Hematopoietic multipotent progenitor cell treated with erythropoietin and hydrocortisone succinate and interleukin-3 and kit ligand, for 17 days (in vitro differentiated cells): ENCODE results near the gene ST3GAL3.
"Not testable (repeated sequence)": the region's sequence is repeated elsewhere in the genome, so short reads cannot be mapped to it uniquely, and the experiment has no call there.

Source experiments
- DNase-seq: peaks from one replicate; pipeline ENCODE4 v3.0.0-alpha.2; 2015; ENCODE audit warnings: low spot score

ST3GAL3 gene

DNA sequence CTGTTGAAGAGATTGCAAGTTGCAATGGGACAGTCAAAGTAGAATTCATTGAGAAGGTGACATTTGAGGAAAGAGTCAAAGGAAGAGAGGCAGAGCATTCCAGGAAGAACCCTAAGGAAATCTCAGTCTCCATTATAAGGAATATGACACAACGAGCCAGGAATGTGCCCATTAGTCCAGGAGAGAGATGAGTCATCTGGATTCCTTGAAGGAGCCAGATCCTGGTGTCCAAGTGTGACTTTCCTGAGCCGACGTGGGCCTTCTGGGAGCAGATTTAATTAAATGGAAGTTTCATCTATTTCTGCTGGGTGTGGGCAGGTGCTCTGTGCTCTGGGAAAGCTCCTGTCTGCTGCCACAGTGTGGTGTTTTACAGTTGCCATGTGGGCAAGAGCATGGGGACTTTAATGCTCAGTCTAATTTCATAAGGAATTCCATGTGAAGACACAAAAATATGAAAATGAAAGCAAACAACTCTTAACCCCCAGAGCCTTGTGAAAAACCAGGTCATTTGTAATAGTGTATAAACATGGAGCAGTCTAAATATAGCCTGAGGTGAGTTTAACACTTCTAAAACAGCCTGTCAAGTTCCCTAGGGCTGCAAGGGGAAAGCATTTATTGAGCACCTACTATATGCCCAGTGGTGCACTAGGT lies 114.8 kb downstream of the ST3GAL3 start:
- no peak for DNase-seq

- DNase-seq = no peak
Measured at GRCh38 chr1:43824795-43825194, 117.5 kb downstream of the ST3GAL3 start.

DNA sequence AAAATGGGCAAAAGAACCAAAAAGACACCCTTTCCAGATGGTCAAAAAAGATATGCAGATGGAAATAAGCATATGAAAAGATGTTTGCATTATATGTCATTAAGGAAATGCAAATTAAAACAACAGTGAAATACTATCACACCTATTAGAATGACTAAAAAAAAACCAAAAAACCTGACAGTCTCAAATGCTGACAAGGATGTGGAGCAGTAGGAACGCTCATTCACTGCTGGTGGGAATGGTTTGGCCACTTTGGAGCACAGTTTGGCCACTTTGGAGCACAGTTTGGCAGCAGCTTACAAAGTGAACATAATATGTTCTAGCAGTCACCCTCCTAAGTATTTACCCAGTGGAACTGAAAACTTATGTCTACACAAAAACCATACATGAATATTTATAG lies 121.2 kb downstream of the ST3GAL3 start:
- DNase-seq = no peak

DNA sequence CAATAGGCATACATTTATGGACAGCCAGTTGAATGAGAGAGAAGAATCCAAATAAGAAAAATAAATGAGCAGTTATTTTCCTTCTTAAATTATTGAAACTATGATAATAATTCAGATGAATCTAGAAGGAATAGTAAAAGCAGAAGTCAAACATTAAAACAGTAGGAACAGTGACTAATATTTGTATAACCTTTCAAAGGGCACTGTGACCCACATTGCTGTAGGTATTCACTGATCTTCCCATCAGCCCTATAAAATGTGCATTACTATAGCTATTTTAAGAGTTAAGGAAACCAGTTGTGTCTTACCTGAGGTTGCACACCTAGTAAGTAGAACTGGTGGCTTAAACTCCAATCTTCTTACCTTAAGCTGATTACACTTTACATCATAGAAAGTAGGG lies 123.5 kb downstream of the ST3GAL3 start:
- no peak for DNase-seq

DNA sequence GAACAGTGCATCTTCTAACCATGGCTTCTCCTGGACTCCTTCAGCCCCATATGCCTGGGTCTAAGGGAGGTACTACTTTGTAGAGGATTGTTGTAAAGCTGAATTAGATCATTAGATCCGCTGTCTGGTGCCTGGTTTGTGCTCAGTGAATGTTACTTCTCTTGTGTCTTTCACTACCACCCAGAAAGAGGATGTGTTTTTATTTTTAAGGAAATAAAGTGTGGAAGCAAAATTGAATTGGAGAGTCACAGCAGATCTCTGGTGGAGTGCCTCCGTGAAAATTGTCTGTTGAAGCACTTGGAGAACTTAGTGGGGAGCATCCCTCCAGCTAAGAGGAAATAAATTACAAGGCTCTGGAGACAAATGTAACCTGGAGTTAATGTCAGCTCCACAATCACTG lies 124.5 kb downstream of the ST3GAL3 start:
- no peak for DNase-seq

GRCh38 chr1:43832255-43832654 lies 124.9 kb downstream of the ST3GAL3 start:
- DNase-seq = no peak

GRCh38 chr1:43832998-43833397 lies 125.7 kb downstream of the ST3GAL3 start:
- no peak for DNase-seq

DNA sequence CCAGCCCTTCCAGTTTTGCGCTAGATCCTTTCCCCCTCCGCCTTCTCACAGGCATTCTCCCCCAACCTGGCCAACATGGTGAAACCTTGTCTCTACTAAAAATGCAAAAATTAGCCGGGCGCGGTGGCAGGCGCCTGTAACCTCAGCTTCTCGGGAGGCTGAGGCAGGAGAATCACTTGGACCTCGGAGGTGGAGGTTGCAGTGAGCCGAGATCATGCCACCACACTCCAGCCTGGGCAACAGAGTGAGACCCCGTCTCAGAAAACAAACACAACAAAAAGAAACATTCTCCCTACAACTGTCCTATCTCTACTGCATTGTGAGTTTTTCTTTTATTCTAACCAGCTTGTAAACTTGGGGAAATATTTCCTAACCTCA lies 126.6 kb downstream of the ST3GAL3 start:
- not testable (repeated sequence) for DNase-seq

GRCh38 chr1:43834280-43835081 lies 127.1 kb downstream of the ST3GAL3 start:
- DNase-seq = no peak

- DNase-seq = no peak
Measured at GRCh38 chr1:43835082-43836021, 128.0 kb downstream of the ST3GAL3 start.

DNA sequence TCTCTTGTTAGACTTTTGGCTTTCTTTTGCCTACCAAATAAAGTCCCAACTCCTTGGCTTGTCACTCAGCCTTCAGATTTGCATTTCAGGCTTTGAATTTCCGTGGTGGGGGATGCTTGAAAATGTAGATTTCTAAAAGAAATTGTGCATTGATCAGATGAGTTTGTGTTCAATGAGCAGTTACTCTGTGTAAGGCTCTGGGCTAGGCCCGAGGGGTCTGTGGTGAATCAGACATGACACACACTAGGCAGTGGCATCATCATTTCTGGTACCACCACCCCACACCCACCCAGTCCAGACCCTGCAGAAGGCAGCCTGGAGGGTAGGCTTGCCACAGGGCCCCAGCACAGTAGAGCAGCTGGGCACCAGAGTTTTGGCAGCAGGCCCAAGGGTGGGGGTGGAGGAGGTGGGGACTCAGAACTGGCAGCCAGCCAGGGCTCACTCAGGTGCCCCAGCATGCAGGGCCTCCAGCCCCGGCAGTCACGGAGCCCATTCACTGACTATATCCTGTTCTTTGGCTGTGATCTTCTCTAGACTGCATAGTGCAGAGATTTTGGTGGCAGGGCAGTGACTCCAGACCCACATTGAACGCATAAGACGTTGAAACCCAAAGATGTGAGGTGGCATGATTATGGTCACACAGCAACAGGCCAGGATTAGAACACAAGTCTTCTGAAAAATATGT lies 129.1 kb downstream of the ST3GAL3 start:
- peak; percentile 46 for DNase-seq

GRCh38 chr1:43839056-43839455 lies 131.7 kb downstream of the ST3GAL3 start:
- no peak for DNase-seq

DNA sequence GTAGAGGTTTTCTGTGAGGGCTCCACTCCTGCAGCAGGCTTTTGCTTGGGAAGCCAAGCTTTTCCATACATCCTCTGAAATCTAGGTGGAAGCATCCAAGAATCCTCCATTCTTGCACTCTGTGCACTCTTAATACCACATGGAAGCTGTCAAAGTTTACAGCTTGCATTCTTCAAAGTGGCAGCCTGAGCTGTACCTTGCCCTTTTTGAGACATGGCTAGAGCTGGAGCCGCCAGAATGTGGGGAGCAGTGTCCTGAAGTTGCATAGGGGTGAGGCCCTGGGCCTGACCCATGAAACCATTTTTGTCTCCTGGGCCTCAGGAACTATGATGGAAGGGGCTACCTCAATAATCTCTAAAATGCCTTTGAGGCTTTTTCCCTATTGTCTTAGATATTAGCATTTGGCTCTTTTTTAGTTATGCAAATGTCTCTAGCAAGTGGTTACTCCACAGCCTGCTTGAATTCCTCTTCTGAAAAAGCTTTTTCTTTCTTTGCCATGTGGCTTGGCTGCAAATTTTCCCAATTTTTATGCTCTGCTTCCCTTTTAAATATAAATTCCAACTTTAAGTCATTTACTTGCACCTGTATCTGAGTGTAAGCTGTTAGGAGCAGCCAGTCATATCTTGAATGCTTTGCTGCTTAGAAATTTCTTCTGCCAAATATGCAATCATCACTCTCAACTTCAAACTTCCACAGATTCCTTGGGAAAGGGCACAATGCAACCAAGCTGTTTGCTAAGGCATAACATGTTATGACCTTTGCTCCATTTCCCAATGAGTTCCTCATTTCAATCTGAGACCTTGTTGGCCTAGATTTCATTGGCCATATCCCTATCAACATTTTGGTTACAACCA lies 134.2 kb downstream of the ST3GAL3 start:
- DNase-seq = no peak

GRCh38 chr1:43842175-43842498 lies 134.8 kb downstream of the ST3GAL3 start:
- no peak for DNase-seq

- no peak for DNase-seq
Measured at GRCh38 chr1:43843684-43844083, 136.3 kb downstream of the ST3GAL3 start.

- no peak for DNase-seq
Measured at GRCh38 chr1:43844114-43844513, 136.8 kb downstream of the ST3GAL3 start.

DNA sequence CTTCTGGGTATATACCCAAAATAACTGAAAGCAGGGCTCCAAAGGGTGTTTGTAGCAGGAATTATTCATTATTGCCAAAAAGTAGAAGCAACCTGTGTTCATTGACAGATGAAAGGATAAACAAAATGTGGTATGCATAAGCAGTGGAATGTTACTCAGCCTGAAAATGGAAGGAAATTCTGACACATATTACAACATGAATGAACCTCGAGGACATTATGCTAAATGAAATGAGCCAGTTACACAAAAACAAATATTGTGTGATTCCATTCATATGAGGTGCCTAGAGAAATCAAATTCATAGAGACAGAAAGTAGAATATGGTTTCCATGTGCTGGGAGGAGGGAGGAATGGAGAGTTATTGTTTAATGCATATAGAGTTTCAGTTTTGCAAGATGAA lies 140.0 kb downstream of the ST3GAL3 start:
- no peak for DNase-seq

DNA sequence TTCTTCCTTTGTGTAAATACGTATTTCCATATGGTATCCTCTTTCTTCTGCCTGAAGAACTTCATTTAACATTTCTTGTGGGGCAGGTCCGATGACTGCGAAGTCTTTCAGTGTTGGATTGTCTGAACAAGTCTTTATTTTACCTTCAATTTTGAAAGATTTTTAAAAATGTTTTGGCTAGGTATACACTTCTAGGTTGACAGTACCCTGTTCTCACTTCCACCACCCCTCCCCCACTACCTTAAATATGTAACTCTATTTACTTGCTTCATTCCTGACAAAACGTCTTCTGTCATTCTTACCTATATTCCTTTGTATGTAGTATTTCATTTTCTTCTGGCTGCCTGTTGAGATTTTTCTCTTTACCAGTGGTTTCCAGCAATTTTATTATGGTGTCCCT lies 140.5 kb downstream of the ST3GAL3 start:
- no peak for DNase-seq

DNA sequence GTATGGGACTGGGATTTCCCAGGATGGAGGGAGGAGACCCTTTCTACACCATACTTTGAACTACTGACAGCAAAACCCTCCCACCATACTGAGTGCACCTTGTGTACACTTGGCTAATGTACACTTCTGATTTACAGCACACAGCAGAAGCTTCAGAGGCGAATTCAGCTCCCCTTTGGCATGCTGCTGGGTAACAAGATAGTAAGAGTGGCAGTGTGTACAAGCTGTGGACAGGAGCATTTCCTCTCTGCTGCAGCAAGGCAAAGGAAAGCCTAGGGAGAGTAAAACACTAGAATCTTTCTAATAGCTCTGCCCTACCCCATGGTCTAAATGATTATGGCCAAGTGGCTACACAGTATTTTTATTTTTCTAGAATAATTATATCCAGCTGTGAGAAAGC lies 142.3 kb downstream of the ST3GAL3 start:
- no peak for DNase-seq

GRCh38 chr1:43850591-43851233 lies 143.4 kb downstream of the ST3GAL3 start:
- no peak for DNase-seq
